GM18951 (cell line): ENCODE measurements around the gene CCDC142.

Experiments
- POLR2A ChIP-seq: IDR thresholded peaks from 4 replicates; pipeline ENCODE4 v1.6.1; 2011; ENCODE audit warnings: mild to moderate bottlenecking; ENCODE audit not compliant: insufficient read length, insufficient read depth; ENCODE audit errors: extremely low read depth
- in situ Hi-C: fragments of 300-500 bp; cut with MboI; formaldehyde crosslinking; loops from one replicate; pipeline ENCODE4 v1.12.0; 2022; ENCODE audit warnings: low sequenced_read_pairs, mixed read lengths, inconsistent platforms; ENCODE audit not compliant: unreplicated experiment

The CCDC142 gene

DNA sequence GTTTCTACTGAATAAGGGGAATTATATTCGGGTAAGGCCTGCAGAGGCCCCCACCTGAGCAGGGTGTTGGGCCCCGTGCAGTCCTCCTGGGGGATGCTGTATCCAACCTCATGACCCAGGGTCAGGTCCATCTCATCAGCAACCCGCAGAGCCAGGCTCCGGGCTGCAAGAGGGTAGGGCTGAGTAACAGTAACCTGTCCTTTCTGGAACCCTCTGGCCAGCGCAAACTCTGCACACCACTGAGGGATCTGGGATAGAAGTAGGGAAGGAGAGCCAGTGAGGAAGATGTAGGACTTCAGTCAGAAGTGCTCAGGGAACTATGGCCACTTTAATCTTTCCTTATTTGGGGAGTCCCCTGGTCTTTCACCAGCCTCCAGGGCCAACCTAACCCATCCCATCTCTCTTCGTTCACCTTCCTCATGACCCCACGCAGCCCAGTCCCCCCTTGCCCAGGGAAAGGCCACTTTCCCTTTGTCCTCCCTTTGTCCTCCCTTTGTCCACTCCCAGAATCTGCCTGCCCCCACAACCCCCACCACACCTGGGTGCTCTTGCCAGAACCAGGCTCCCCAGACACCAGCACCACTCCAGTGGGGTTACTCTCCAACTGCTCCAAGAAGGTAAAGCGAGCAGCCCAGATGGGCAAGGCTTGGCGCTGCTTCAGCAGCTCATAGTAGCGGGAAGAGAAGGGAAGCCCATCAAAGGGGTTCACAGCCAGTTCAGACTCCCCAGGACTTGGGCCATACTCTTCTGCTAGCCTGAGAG lies 42.3 kb upstream of the CCDC142 start:
- in situ Hi-C loops, result no loop called here
- no peak for TF ChIP-seq POLR2A

DNA sequence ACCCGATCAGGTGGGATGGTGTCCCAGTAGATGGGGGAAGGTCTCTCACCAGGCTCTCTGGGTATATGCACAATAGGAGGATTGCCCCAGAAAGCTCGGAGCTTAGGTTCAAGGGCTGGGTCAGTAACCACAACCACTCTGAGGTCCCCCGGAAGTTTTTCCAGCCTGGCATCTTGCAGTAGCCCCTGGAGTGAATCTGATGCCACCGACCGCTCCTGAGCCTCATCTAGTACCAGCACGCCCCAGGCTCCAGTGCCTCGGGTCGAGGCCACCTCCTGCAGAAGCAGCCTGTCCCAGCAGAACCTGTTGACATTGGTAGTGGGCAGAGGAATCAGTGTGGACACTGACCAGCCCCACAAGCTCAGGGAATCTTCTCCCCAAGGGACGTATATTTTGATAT lies 41.2 kb upstream of the CCDC142 start:
- TF ChIP-seq POLR2A, result no peak
- in situ Hi-C loops, result no loop called here

DNA sequence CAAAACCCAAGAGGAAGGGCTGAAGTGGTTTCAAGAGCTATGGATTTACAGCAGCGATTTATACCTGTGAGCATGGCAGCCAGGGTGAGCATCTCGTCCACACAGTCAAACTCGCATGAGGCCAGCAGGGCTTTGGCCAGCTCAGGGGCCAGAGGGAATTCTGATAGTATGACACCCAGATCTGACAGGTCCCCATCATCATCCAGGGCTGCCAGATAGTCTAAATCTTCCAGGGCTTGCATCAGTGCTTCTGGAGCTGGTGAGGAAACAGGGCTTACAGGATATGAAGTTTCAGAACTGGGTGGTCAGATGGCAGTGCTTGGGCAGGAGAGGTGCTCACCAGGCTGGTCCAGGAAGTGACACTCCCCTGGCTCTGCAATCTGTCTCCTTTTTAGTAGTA lies 39.7 kb upstream of the CCDC142 start:
- TF ChIP-seq POLR2A, result no peak
- in situ Hi-C loops, result no loop called here

DNA sequence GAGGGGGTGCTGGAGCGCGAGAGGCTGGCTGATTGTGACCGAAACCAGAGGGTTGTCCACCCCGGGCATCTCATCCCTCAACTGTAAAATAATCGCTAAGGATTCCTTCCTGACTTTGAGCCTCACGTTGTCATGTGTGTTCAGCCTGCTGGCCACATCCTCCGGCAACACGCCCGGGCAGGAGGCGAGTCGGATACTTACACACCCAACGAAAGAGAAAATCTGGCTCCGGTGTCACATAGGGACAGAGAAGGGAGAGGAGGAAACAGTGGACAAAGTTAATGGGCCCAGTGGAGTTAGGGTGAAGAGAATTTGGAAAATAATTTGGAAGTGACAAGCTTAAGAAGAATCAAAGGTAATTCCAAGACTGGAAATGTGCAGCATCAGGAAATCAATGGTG lies 33.9 kb upstream of the CCDC142 start:
- TF ChIP-seq POLR2A, result no peak
- in situ Hi-C loops, result no loop called here

DNA sequence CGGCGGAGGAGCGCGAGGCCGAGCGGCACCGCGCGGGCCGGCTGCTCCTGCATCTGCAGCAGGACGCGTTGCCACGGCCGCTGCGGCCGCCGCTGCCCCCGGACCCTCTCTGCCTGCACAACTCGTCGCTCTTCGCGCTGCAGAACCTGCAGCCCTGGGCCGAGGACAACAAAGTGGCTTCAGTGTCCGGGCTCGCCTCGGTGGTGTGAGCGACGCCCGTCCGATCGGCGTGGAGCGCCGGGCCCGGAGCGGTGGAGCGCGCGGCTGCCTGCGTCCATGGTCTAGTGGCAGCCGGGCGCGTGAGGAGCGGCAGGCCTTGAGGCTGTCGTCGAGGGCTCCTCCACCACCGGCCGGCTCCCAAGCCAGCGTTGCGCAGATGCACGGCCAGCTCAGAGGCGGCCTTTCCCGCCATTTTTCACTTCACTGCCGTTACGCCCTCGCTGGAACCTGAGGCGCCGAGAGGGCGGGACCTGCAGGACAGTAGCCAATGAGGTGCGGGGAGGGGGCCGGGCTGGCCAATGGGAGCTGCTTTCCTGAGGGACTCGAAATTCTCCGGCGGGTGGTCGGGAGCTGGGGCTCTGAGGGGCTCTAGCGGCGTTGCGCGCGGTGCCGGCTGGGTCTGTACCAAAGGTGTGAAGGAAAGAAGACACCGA lies 33.3 kb upstream of the CCDC142 start:
- in situ Hi-C loops, result no loop called here
- no peak for TF ChIP-seq POLR2A

DNA sequence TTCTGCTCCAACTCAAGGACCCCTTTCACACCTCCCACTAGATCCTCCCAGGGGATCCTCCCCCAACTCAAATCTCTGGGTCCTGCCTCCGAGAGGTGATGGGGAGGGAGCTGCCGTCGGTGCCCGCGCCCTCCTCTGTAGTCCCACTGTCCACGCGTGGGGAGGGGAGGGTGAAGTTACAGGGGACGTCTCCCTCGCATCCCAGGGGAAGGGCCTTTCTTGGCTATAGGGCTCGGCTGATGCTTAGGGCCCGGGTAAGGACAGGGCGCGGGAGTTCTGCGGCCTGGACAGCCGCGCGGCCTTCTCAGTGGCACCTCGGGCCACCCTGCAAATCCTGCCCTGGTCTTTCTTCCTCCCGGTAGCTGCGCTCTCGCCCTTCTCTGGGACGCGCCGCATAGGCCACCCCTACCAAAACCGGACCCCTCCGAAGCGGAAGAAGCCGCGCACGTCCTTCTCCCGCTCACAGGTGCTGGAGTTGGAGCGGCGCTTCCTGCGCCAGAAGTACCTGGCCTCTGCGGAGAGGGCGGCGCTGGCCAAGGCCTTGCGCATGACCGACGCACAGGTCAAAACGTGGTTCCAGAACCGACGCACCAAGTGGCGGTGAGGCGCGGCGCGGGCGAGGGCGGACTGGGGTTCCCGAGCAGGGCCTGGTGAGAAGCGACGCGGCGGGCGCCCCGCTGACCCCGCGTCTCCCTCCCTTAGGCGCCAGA lies 32.6 kb upstream of the CCDC142 start:
- in situ Hi-C loops, result no loop called here
- TF ChIP-seq POLR2A, result no peak

DNA sequence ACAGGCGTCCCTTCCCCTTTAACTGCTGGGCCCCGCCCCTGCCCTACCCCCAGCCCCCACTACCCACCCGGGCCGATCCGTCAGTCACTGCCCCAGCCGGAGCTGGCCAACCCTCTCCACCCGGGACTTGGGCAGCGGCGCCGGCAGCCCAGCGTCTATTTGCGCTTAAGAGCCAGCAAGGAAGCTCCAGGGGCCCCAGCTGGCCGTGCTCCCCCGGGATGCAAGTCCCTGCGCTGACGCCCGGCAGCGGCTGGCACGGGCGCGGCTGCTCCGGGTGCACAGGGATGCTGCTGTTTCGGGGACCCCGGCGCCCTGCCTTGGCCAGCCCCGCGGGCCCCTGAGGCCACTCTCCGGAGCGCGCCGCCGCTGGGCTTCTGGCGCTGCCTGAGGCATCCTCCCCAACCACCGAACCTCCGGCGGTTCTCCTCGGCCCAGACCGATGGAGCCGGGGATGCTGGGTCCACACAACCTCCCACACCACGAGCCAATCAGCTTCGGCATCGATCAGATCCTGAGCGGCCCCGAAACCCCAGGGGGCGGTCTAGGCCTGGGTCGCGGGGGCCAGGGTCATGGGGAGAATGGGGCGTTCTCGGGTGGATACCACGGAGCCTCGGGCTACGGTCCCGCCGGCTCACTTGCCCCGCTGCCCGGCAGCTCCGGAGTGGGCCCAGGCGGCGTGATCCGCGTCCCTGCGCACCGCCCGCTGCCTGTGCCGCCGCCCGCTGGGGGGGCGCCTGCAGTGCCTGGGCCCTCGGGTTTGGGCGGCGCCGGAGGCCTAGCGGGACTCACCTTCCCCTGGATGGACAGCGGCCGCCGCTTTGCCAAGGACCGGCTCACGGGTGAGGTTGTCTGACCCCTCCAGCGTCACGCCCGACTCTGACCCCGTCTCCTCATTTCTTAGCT lies 31.8 kb upstream of the CCDC142 start, which contains the start of gene TLX2:
TLX2 (plus strand) TSS at position 83 of the 903 bp plus-strand sequence; CDS start at position 440, 357 bp downstream.
- in situ Hi-C loops, result no loop called here
- no peak for TF ChIP-seq POLR2A

DNA sequence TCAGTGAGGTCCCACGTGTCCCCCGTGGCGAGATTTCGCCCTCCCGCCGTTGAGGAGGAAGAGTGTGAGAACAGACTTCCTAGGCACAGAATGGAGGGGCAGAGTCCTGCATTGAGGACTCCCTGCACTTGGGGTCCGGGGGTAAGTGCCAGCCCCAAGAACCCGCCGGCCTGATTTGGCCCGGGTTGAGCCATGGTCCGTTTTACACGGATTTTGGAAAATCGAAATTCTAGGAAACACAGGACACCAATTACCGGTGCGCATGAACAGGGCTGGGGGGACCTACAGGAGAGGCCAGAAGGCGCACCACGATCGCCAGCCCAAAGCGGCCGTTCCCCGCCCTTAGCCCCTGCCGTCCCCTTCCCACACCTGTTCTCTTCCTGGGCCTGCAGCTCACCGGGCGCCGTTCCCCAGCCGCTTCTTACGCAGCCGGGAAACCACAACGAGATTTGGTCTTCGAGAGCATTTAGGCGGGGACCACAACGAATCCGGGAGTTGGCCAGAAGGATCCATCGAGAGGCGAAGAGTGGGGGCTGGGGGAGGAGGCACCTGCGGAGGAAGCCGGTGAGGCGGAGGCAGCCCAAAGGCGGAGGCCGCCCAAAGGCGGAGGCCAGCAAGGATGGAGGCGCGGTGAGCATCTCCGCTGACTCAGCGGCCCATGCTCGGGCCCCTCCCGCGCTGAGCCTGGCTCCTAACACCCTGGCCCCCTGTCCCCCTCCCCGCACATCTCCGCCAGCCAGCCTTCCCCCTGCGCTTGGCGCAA lies 31.0 kb upstream of the CCDC142 start:
- no peak for TF ChIP-seq POLR2A
- in situ Hi-C loops, result no loop called here

DNA sequence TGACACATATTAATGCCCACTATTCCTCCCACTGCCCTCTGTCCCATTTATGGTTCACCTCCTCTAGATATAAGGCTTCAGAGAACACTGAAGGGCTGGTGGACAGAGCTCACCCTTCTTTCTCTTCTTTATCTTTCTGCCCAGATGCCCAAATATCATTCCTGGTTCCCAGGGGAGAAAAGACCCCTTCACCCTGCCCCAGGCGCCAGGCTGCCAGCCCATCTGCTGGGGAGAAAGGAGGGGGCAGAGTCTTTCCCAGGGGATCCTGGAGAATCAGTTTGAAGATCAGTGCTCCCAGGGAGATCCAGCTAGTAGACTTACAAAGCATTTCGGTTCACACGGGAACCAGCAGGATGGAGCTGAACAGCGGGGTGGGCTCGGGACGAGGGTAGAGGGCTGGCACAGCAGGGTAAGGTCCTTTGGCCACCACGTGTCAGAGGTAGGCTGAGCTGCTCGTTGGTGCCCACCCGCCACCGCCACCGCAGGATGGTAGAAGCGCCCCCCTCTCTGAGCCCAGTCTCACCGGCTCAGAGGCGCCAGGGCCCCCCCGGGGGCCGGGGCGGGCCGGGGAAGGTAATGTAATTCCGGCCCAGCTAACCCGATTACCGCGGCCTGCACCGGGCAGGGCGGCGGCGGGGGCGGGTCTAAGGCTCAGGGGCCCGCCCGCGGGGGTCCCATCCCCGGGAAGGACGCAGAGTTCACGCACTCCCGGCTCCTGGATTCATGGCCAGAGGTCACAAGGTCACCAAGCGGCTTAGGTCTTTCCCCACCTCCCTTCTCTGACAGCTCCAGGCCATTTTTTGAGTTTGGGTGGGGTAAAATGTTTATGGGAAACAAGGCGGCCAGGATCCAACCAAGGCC lies 30.2 kb upstream of the CCDC142 start:
- no peak for TF ChIP-seq POLR2A
- in situ Hi-C loops, result no loop called here

DNA sequence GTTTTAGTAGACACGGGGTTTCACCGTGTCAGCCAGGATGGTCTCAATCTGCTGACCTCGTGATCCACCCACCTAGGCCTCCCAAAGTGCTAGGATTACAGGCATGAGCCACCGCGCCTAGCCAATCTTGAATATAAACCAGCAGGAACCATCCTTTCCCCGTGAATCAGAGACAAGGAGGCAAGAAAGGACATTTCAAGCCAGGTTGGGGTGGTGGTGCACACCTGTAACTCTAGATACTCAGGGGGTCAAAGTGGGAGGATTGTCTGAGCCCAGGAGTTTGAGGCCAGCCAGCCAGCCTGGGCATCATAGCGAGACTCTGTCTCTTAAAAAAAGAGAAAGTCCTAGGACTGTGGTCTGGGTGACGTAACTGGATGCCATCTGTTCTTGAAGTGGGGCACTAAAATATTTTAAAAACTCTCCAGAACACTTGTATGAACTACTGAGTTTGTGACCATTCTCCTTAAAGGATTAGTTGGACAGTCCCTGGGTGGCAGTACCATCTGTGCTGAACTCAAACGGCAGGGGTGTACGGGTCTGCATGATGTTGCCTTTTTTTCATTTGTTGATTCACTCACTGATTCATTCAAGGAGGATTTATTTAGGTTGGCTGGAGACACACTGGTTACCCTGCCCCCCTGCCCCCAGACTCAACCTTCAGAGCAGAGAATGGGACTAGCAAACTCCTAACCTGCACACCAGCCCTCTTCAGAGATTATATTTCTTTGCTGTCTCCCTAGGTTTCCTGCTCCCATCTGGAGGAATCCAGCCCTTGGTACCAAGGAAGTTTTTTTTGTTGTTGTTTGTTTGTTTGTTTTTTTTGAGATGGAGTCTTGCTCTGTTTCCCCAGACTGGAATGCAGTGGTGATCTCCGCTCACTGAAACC lies 28.5 kb upstream of the CCDC142 start:
- in situ Hi-C loops, result no loop called here

More for the DNA sequence above, 28.5 kb upstream of the CCDC142 start:
- TF ChIP-seq POLR2A, result no peak
